HT-29 (cell line): ENCODE measurements around the gene DOCK8. TPM values are rescaled to one million over a fixed set of nuclear protein-coding genes. Genes with fewer than 3 reads are reported as not detected.

Experiments used
- DNase-seq: peaks from one replicate; pipeline ENCODE4 v3.0.0-alpha.2; 2015; ENCODE audit warnings: low spot score
- total RNA-seq: library from RNA; depleted of rRNA; stranded (reverse); fragments of >200 nt; shearing (Covaris generic); gene quantifications from 2 replicates; pipeline ENCODE4 v1.2.3, GENCODE V29; 2014

DOCK8 gene
- total RNA-seq, 1 experiment from 2014 or later, result not detected

DNA sequence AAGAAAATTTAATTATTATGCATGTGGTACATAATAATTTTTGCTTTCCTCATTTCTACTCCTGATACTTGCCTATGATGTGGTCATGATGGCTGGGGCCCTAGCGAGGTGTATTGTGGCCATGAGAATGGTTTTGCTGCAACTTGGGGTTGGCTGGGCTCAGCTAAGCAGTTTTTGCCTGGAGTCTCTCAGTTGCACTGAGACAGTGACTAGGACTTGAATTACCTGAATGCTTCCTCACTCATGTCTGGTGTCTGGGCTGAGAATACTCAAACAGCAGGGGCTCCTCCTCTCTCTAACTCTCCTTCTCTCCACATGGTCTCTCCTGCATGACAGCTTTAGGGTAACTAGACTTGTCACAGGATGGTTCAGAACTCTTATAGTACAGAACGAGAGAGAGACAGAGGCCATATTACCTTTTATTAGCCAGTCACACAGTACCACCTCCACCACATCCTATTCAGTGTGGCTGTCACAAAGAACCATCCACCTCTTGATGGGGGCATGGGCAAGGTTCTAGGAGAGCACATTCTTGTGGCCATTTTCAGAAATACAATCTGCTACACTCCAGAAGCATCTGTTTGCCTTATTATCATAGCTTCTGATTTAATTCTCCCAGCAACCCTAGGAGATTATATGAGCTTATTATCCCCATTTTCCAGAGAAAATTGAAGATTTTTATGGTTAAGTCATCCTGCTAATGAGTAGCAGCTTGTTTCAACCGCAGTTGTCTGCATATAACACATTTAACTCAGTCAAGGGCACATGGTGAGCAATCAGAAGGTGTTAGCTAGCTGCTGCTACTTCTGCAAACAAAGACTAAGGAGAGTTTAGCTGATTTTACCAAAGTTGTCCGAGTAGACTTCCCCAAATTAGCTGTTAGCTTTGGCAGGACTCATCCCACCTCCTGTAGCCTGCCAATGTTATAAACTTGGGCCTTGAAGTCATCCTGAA lies 245.1 kb downstream of the DOCK8 start:
- no peak for DNase-seq

DNA sequence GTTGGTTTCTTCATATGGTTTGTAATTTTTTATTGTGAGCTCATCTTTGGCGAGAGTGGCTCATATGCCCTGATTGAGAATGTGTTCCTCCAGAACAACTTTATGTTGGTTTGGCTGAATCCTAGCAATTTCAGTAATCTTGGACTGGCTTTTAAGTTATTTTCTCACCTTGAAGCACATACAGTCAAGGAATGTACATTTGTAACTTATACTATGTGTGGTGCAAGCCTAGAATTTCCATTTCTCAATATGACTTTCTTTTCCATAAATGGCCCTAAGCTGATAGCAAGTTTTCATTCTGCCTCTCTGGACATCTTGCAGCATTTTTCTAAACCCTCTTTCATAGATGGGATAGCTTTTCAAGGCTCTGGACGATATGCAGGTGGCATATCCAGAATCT lies 247.5 kb downstream of the DOCK8 start:
- no peak for DNase-seq

DNA sequence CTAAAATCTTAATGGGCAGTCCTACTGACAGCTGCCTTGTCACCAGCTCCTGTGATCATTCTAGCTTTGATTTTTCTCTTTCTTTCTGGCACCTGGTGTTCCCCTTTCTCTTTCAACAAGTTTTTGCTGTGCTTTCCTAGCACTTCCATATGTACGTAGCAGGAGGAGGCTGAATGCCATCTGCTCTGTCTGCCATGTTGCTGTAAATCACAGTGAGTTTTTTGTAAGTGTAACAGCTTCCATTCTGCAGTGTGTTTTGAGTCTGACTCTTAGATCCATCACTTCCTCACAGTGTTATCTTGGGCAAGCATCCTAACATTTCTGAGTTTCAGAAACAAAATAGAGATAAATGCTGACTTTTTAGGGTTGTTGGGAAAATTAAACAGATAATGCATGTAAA lies 247.9 kb downstream of the DOCK8 start:
- DNase-seq, result no peak

- no peak for DNase-seq
Measured at GRCh38 chr9:463455-464171, 248.9 kb downstream of the DOCK8 start.

- no peak for DNase-seq
Measured at GRCh38 chr9:466747-467146, 252.1 kb downstream of the DOCK8 start.

DNA sequence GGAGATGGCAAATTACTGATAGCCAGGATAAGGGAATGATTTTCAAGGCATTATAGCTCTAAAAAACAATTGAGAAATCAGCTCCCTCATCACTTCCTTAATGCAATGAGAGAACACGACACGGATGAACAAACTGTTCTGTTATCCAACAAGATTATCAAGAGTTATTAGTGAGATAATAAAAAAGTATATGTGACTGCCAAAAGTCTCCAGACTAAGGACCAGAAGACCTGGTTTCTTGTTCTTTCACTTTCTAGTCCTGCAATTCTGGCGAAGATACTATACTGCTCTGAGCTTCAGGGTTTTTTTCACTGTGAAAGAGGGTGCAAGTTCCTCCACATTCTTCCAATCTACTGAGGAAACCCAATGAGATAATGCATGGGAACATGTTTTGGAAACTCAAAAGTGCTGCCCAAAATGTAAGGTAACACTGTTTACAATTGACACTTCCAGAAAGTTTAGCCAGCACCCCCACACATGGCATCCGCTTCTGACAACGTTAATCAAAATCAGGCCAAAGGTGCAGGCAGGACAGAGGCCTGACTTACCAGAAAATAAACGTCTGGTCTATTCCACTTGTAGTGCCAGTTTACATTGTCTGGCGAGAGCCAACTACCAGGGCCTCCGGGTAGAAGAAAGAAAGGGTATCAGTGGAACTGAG lies 254.2 kb downstream of the DOCK8 start:
- DNase-seq, result no peak

DNA sequence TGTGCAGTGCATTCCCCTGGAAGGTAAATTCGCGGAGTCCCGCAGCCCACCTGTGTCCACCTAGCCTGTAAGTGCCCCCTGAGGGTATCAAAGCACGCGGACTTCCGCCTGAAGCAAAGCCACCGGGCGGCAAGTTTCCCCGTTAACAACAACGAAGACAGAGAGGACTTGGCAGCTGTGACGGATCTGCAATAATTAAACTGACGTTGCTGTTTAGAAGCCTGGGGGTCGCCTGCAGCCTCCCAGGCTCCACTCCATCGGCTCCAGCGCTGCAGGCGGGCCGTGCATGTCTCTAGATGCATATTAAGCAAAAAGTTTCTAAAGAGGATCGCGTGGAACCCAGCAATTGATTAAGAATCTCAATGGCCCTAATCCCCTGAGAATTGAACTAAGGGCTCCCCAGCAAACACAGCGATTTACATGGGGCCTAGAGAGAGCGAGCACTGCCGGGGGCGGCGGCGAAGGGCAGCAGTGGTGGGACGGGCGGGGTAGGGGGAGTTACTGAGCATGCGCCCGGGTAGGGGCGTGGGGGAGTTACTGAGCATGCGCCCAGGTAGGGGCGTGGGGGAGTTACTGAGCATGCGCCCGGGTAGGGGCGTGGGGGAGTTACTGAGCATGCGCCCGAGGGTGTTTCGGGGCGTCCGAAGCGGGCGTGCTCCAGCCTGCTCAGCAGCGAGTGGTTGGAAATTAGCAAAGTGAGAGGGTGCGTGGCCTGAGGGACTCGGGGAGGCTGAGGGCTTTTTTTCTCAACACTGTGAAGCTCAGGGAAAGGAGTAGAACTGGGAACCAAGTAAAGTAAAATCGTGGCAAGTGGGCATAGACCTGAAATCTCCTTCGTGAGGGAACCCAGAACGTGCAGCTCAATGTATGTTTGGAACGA lies 255.2 kb downstream of the DOCK8 start:
- peak; percentile 85 for DNase-seq

- no peak for DNase-seq
Measured at GRCh38 chr9:470552-471194, 256.0 kb downstream of the DOCK8 start.

DNA sequence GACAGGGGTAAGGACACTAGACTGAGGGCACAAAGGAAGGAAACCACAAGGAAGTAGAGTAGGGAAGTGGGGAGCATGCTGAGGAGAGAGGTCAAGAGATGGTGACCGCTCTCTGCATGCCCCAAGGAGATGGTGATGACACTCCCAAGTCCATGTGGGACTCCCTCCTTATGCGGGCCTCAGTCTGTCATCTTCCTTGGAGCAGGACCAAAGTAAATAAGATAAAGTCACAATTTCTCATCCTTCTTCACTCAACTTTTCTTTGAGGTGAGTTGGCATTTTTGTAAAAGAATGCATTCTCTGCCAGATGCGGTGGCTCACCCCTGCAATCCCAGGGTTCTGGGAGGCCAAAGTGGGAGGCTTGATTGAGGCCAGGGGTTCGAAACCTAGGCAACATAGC lies 256.7 kb downstream of the DOCK8 start:
- no peak for DNase-seq

DNA sequence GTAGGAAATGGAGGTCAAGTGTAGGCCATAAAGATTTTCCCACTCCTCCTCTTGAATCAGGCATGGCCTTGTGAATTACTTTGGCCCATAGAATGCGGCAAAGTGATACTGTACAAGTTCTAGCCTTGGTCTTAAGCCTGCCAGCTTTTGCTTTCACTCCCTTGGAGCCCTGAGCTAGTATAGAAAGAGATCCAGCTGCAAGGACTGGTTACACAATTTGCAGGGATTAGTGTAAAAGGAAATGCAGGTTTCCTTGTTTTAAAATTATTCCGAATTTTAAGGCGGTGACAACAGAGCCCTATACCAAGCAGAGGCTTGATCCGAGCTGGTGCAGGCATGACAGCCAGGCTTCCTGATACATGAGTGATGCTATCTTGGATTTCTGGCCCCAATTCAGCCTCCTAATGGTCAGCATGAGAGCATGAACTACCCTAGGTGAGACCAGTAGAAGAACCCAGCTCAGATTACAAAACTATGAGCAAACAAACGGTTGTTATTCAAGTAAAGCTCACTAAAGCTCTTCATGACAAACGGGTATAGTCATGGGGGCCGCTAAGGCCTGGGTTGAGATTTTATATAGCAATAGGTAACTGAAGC lies 257.9 kb downstream of the DOCK8 start:
- DNase-seq, result no peak

DNA sequence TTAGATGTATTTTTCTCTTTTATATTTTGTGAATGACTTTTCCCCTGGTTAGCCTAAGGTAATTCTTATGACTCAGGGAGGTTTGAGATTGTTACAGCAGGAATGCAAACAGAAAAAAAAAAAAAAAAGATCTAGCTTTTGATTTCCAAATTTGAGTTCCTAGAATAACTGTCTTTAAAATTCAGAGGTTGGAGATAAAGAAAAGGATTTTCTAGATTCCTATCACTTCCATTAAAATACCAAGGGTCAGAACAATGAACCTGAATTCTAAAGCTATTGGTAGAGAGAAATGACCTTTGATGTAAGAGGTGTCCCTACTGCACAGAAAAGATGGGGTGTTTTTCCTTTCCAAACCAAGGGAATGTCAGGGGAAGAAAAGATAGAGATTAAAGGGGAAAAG lies 262.5 kb downstream of the DOCK8 start:
- DNase-seq, result no peak

DNA sequence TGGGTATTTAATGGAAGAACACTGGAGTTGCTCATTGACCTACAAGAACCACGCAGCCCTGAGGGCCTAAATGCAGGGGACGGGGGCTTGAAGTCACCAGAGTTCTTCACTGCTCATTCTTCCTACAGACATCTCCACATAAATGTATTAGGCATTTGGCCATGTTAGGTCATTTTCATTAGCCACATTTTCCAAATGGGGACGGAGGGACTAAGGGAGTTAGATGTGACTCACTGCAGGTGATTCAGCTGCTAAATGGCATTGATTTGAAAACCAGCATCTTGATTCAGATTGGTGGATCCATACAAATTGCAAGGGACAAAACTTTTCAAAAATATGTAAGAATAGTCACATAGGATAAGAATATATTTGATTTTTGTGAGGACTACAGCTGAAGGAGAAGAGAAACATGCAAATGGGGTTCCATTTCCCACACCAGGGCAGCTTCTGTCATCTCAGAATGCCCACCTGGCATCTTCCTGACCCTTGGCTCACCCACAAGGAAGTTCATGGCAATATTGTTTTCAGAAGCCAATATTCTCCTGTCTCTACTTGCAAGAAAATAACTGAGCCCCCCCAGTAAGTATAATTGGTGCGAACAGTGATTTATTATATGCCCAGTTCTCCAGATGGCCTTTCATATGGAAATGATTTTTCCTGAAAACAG lies 264.8 kb downstream of the DOCK8 start:
- no peak for DNase-seq

- DNase-seq, result no peak
Measured at GRCh38 chr9:479971-480350, 265.3 kb downstream of the DOCK8 start.

DNA sequence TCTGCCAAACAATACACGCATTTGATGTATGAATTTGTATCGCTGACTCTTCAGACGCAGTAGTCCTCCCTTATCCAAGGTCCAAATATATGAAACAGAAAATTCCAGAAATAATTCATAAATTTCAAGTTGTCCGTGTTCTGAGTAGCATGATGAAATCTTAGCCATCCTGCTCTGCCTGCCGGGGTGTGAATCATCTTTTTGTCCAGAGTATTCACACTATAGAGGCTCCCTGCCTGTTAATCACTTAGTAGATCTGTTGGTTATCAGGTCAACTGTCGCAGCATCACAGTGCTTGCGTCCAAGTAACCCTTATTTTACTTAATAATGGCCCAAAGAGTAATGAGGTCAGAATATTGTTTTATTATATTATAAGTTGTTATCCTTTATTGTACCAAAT lies 268.1 kb downstream of the DOCK8 start:
- DNase-seq, result no peak

DNA sequence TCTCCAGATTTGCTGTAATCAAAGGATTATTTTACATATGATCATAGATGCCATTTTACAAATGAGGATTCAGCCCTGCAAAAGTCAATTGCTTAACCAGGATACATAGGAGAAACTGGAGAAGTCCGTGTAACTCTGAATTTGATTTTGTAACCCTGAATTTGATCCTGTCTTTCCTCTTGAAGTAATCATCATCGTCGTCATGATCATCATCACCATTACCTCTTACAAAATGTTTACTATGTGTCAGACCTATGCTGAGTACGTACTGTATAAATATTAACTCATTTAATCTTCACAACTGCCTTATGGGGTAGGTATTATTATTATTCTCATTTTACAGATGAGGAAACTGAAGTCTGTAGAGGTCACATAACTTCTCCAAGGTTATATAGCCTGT lies 271.5 kb downstream of the DOCK8 start:
- no peak for DNase-seq

GRCh38 chr9:487429-487828 lies 272.8 kb downstream of the DOCK8 start:
- no peak for DNase-seq

DNA sequence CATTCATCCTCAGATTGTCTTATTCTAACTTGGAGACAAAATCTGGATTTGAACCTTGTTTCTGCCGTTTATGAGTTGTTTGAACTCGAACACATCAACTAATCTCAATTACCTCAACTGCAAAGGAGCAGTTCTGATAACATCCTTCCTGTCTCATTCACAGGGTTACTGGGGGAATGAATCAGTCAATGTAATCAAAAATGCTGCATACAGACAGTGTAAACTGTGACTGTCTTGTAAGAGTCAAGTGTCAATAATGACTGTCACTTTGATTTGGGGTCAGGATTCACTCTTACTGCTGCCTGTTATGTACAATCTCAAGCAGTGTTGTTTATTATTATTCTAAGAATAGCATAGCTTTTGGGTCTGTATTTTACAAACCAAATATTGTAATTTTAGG lies 273.8 kb downstream of the DOCK8 start:
- no peak for DNase-seq

- DNase-seq, result peak; percentile 38
Measured at GRCh38 chr9:489198-490197, 274.8 kb downstream of the DOCK8 start.

- DNase-seq, result no peak
Measured at GRCh38 chr9:494764-495163, 280.1 kb downstream of the DOCK8 start.
